22Rv1 (cell line): Measurements from ENCODE around the gene PCYT1A.

Experiments used
- ZFX ChIP-seq: fragments of 450-650 bp; IDR thresholded peaks from 2 replicates; pipeline ENCODE4 v1.6.1; 2017; ENCODE audit warnings: antibody characterized with exemption, borderline replicate concordance
- TF ChIP-seq, protein P1 (sequence below): fragments of 450-650 bp; IDR thresholded peaks from 2 replicates; pipeline ENCODE4 v1.5.1; 2017; ENCODE audit warnings: mild to moderate bottlenecking

DNA sequence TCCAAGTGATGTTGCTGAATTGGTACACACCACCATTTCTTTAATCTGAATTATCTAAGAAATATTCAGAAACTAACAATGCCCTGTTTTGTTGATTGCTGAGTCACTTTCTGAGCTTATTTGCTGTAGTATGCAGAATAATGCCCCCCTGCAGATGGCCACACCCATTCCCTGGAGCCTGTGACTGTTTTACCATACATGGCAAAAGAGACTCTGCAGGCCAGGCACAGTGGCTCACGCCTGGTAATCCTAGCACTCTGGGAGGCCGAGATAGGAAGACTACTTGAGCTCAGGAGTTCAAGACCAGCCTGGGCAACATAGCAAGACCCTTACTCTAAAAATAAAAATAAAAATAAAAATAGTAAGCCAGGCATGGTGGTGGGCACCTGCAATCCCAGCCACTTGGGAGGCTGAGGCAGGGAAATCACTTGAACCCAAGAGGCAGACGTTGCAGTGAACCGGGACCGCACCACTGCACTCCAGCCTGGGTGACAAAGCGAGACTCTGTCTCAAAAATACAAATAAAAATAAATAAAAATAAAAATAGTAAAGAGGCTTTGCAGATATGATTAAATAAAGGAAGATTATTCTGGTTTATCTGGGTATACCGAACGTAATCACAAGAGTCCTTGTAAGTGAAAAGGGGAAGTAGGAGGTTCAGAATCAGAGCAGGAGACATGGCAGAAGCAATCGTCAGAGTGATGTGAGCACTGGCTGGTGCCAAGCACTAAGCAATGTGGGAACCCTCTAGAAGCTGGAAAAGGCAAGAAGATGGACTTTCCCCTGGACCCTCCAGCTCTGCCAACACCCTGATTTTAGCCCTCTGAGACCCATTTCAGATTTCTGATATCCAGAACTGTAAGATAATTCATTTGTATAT, 19.0 kb downstream of the PCYT1A start:
- TF ChIP-seq, protein P1, sequence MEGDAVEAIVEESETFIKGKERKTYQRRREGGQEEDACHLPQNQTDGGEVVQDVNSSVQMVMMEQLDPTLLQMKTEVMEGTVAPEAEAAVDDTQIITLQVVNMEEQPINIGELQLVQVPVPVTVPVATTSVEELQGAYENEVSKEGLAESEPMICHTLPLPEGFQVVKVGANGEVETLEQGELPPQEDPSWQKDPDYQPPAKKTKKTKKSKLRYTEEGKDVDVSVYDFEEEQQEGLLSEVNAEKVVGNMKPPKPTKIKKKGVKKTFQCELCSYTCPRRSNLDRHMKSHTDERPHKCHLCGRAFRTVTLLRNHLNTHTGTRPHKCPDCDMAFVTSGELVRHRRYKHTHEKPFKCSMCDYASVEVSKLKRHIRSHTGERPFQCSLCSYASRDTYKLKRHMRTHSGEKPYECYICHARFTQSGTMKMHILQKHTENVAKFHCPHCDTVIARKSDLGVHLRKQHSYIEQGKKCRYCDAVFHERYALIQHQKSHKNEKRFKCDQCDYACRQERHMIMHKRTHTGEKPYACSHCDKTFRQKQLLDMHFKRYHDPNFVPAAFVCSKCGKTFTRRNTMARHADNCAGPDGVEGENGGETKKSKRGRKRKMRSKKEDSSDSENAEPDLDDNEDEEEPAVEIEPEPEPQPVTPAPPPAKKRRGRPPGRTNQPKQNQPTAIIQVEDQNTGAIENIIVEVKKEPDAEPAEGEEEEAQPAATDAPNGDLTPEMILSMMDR: no peak
- TF ChIP-seq ZFX: no peak
